ENCODE measurements around the gene SPAAR. TPM values are rescaled to one million over a fixed set of nuclear protein-coding genes. Genes with fewer than 3 reads are reported as not detected.

The SPAAR gene
- total RNA-seq, 4 donors from 2014 or later, result 0.29 to 11.7 (median 2.3) TPM

GRCh38 chr9:35958104-35958837 is 49.0 kb downstream of the SPAAR start, which contains the start of gene OR2S2:
TSS of gene OR2S2 (minus strand) at chr9:35958154. CDS start at chr9:35958098, 56 bp downstream.
- H3K27ac ChIP-seq, result no peak within 1 kb of the TSS
- TF ChIP-seq CTCF (IDR thresholded peaks at IDR 0.05) (no peak), POLR2A (IDR thresholded peaks at IDR 0.05) (no peak)
- H3K4me3 ChIP-seq, result no peak within 1 kb of the TSS
- intact Hi-C loops (cut with DNase I; ENCODE audit: low total_unique reads), result no loop called here
- no peaks in the 10 kb centered on the region for H3K27me3 ChIP-seq
- H3K9me3 ChIP-seq, result no peaks in the 10 kb centered on the region
- DNase-seq, result no peak
- H3K36me3 ChIP-seq, result no peaks in the 10 kb centered on the region
- no peaks in the 10 kb centered on the region for H3K4me1 ChIP-seq

GRCh38 chr9:35960039-35960655 is 50.9 kb downstream of the SPAAR start:
- TF ChIP-seq CTCF (IDR thresholded peaks at IDR 0.05) (no peak), POLR2A (IDR thresholded peaks at IDR 0.05) (no peak)
- H3K27ac ChIP-seq, result no peak overlapping the region
- H3K9me3 ChIP-seq, result no peaks in the 10 kb centered on the region
- intact Hi-C loops (cut with DNase I; ENCODE audit: low total_unique reads), result loop anchor here (10.0 kb wide), 1 partner anchor 55 kb away; no protein-coding TSS in a partner anchor
- H3K27me3 ChIP-seq, result no peaks in the 10 kb centered on the region
- no peak for DNase-seq
- H3K4me1 ChIP-seq, result no peaks in the 10 kb centered on the region
- H3K36me3 ChIP-seq, result no peaks in the 10 kb centered on the region
- no peak overlapping the region for H3K4me3 ChIP-seq

Other genes with a start within 250 kb of the SPAAR start
- 1 to 10 TPM in 3 of 4 donors, not detected in 1; 1.5 to 3.6 (median 2.4) TPM for gene ARHGEF39, start 244.3 kb upstream of the SPAAR start, total RNA-seq
- under 1 TPM in 1 of 4 donors, not detected in 3; 0.14 TPM for gene CA9, start 235.6 kb upstream of the SPAAR start, total RNA-seq
- 1,000 to 10,000 TPM in 2 of 4 donors, 100 to 1,000 TPM in 2; 491 to 2,682 (median 829) TPM for gene TPM2, start 219.6 kb upstream of the SPAAR start, total RNA-seq
- gene TLN1, start 177.3 kb upstream of the SPAAR start, total RNA-seq, result 100 to 1,000 TPM; 202 to 540 (median 281) TPM
- gene CREB3, start 176.8 kb upstream of the SPAAR start, total RNA-seq, result 100 to 1,000 TPM in 1 of 4 donors, 10 to 100 TPM in 3; 30.5 to 105 (median 47.2) TPM
- gene GBA2, start 160.3 kb upstream of the SPAAR start, total RNA-seq, result 100 to 1,000 TPM in 1 of 4 donors, 10 to 100 TPM in 3; 26.9 to 104 (median 42.1) TPM
- gene RGP1, start 160.2 kb upstream of the SPAAR start, total RNA-seq, result 10 to 100 TPM in 2 of 4 donors, 1 to 10 TPM in 2; 2.0 to 38.1 (median 10.3) TPM
- gene MSMP, start 155.2 kb upstream of the SPAAR start, total RNA-seq, result not detected
- 10 to 100 TPM in 3 of 4 donors, 1 to 10 TPM in 1; 3.8 to 70.4 (median 31.7) TPM for gene NPR2, start 117.9 kb upstream of the SPAAR start, total RNA-seq
- 1 to 10 TPM in 2 of 4 donors, under 1 TPM in 1, not detected in 1; 0.26 to 6.0 (median 4.0) TPM for gene SPAG8, start 97.2 kb upstream of the SPAAR start, total RNA-seq
- 10 to 100 TPM in 3 of 4 donors, not detected in 1; 11.3 to 38.2 (median 31.5) TPM for gene HINT2, start 94.4 kb upstream of the SPAAR start, total RNA-seq
- gene FAM221B, start 80.8 kb upstream of the SPAAR start, total RNA-seq, result not detected
- gene TMEM8B, start 80.3 kb upstream of the SPAAR start, total RNA-seq, result 10 to 100 TPM in 3 of 4 donors, 1 to 10 TPM in 1; 6.7 to 43.3 (median 14.6) TPM
- gene OR13J1, start 39.1 kb upstream of the SPAAR start, total RNA-seq, result not detected
- gene HRCT1, start 3.3 kb upstream of the SPAAR start, total RNA-seq, result 10 to 100 TPM in 1 of 4 donors, 1 to 10 TPM in 1, under 1 TPM in 1, not detected in 1; 0.59 to 10.1 (median 1.4) TPM
- gene OR2S2, start 48.7 kb downstream of the SPAAR start, total RNA-seq, result not detected
- gene RECK, start 127.4 kb downstream of the SPAAR start, total RNA-seq, result 10 to 100 TPM; 14.3 to 37.7 (median 30.7) TPM
- gene GLIPR2, start 227.2 kb downstream of the SPAAR start, total RNA-seq, result 100 to 1,000 TPM in 1 of 4 donors, 10 to 100 TPM in 3; 25.6 to 109 (median 60.8) TPM